GM18867 (cell line): Measurements from ENCODE around the gene DCBLD1.
"Not testable (repeated sequence)": the region's sequence is repeated elsewhere in the genome, so short reads cannot be mapped to it uniquely, and the experiment has no call there.

Experiments used
- ATAC-seq: cut with Tn5 transposase; IDR thresholded peaks from one replicate; pipeline ENCODE4 v1.9.1; 2021; ENCODE audit warnings: mild to moderate bottlenecking, moderate library complexity; ENCODE audit not compliant: unreplicated experiment

Gene DCBLD1

GRCh38 chr6:117497237-117497636 is 14.8 kb downstream of the DCBLD1 start:
- ATAC-seq: no peak

- no peak for ATAC-seq
Observed at GRCh38 chr6:117498159-117498558, 15.7 kb downstream of the DCBLD1 start.

- ATAC-seq: no peak
Observed at GRCh38 chr6:117501722-117502121, 19.2 kb downstream of the DCBLD1 start.

- ATAC-seq: no peak
Observed at GRCh38 chr6:117502580-117502979, 20.1 kb downstream of the DCBLD1 start.

GRCh38 chr6:117503211-117503610 is 20.7 kb downstream of the DCBLD1 start:
- no peak for ATAC-seq

GRCh38 chr6:117504478-117505144 is 22.1 kb downstream of the DCBLD1 start:
- ATAC-seq: no peak

- no peak for ATAC-seq
Observed at GRCh38 chr6:117505311-117505710, 22.8 kb downstream of the DCBLD1 start.

GRCh38 chr6:117506180-117506835 is 23.8 kb downstream of the DCBLD1 start:
- no peak for ATAC-seq

GRCh38 chr6:117506907-117507306 is 24.4 kb downstream of the DCBLD1 start:
- no peak for ATAC-seq

- no peak for ATAC-seq
Observed at GRCh38 chr6:117508450-117508971, 26.0 kb downstream of the DCBLD1 start.

GRCh38 chr6:117509021-117509420 is 26.5 kb downstream of the DCBLD1 start:
- no peak for ATAC-seq

- no peak for ATAC-seq
Observed at GRCh38 chr6:117512056-117512828, 29.8 kb downstream of the DCBLD1 start.

- ATAC-seq: no peak
Observed at GRCh38 chr6:117512987-117513573, 30.6 kb downstream of the DCBLD1 start.

- no peak for ATAC-seq
Observed at GRCh38 chr6:117513778-117514365, 31.4 kb downstream of the DCBLD1 start.

- no peak for ATAC-seq
Observed at GRCh38 chr6:117514655-117515054, 32.2 kb downstream of the DCBLD1 start.

GRCh38 chr6:117515326-117515725 is 32.9 kb downstream of the DCBLD1 start:
- ATAC-seq: no peak

GRCh38 chr6:117517995-117518394 is 35.5 kb downstream of the DCBLD1 start:
- ATAC-seq: not testable (repeated sequence)

- peak; percentile 71 for ATAC-seq
Observed at GRCh38 chr6:117518870-117519269, 36.4 kb downstream of the DCBLD1 start.

- ATAC-seq: no peak
Observed at GRCh38 chr6:117520603-117521395, 38.3 kb downstream of the DCBLD1 start.
